GM12878 (cell line): ENCODE results near the gene ADAMTS16. TPM values are rescaled to one million over a fixed set of nuclear protein-coding genes. Genes with fewer than 3 reads are reported as not detected.

Experiments
- ATAC-seq: fragments of 200-7000 bp; cut with Tn5 transposase; 3 replicates; pipeline ENCODE4 v1.9.1; 2020; ENCODE audit warnings: mild to moderate bottlenecking, moderate library complexity
- BruUV-seq: library from RNA; stranded (reverse); fragments of 400-500 nt; replicated peaks from 2 replicates; lab custom pipeline; 2021; lab: Mats Ljungman, UMichigan
- CTCF ChIA-PET: fragments of 300-600 bp; sonication (Branson Sonifier 250); formaldehyde crosslinking; extraction: SDS; loops from one replicate; lab custom pipeline; 2021; ENCODE audit warnings: inconsistent platforms; lab: Yijun Ruan, JAX
- POLR2A ChIA-PET: fragments of 350-600 bp; formaldehyde crosslinking; extraction: SDS; loops from one replicate; lab custom pipeline; 2021; ENCODE audit warnings: inconsistent platforms; lab: Charles Lee
- RAD21 ChIA-PET: fragments of 300-600 bp; sonication (Branson Sonifier 250); formaldehyde crosslinking; loops from one replicate; lab custom pipeline; 2023; ENCODE audit warnings: antibody characterized with exemption; ENCODE audit not compliant: unreplicated experiment; lab: Charles Lee
- SMC1A ChIA-PET: fragments of 300-600 bp; sonication (Branson Sonifier 250); formaldehyde crosslinking; loops from one replicate; lab custom pipeline; 2023; ENCODE audit not compliant: unreplicated experiment, uncharacterized antibody; lab: Charles Lee
- DNase-seq: peaks from one replicate; pipeline ENCODE4 v3.0.0-alpha.2; 2011; ENCODE audit warnings: low read depth, low spot score
- FAIRE-seq: peaks from 3 replicates; lab custom pipeline; 2011; peaks lifted over from hg19 to GRCh38; lab: Jason Lieb, UNC
- H2AFZ ChIP-seq: 2 replicates; pipeline ENCODE4 v1.6.0; 2011; ENCODE audit warnings: low read depth, low read length, control low read depth; ENCODE audit not compliant: control insufficient read depth
- H3K27ac ChIP-seq: 2 replicates; pipeline ENCODE4 v1.5.1; 2011; ENCODE audit warnings: control low read depth; ENCODE audit not compliant: control insufficient read depth, insufficient read depth
- H3K27me3 ChIP-seq, 2 experiments: replicated peaks in 1 of 2; 2 replicates each; pipeline versions ENCODE4 v1.6.0 to v1.6.1; 2011; ENCODE audit warnings: low read length in 1 of 2; ENCODE audit not compliant: control insufficient read depth in 2 of 2, insufficient read depth in 2 of 2
- H3K36me3 ChIP-seq, 2 experiments: 2 replicates each; pipeline ENCODE4 v1.5.1; 2011; ENCODE audit warnings: low read length in 1 of 2; ENCODE audit not compliant: control insufficient read depth in 2 of 2, insufficient read depth in 2 of 2
- H3K4me1 ChIP-seq: 2 replicates; pipeline ENCODE4 v1.6.1; 2011; ENCODE audit warnings: mild to moderate bottlenecking, low read length, moderate library complexity, mixed read lengths; ENCODE audit not compliant: control insufficient read depth, insufficient read depth
- H3K4me2 ChIP-seq: 2 replicates; pipeline ENCODE4 v1.6.0; 2011; ENCODE audit warnings: control low read depth; ENCODE audit not compliant: control insufficient read depth, insufficient read depth
- H3K4me3 ChIP-seq: fragments of 200-600 bp; sonication (generic); 2 replicates; pipeline ENCODE4 v1.5.1; 2016
- H3K79me2 ChIP-seq: 2 replicates; pipeline ENCODE4 v1.6.0; 2011; ENCODE audit warnings: low read length; ENCODE audit not compliant: control insufficient read depth, insufficient read depth
- H3K9ac ChIP-seq: 2 replicates; pipeline ENCODE4 v1.8.0; 2011; ENCODE audit warnings: low read length, control low read depth, mixed read lengths; ENCODE audit not compliant: control insufficient read depth, insufficient read depth
- H3K9me3 ChIP-seq: replicated peaks from 3 replicates; pipeline ENCODE4 v1.5.1; 2011; ENCODE audit warnings: mild to moderate bottlenecking, low read length; ENCODE audit not compliant: control insufficient read depth, insufficient read depth
- H4K20me1 ChIP-seq: 2 replicates; pipeline ENCODE4 v1.6.0; 2011; ENCODE audit not compliant: control insufficient read depth, insufficient read depth
- ASH2L ChIP-seq: fragments of 300-600, 200-600 bp; sonication (generic); IDR thresholded peaks from 2 replicates; pipeline ENCODE4 v1.6.1; 2017; ENCODE audit warnings: low read depth, mild to moderate bottlenecking, borderline replicate concordance
- EED ChIP-seq: sonication (generic); IDR thresholded peaks from 2 replicates; pipeline ENCODE4 v1.6.1; 2016; ENCODE audit warnings: antibody characterized with exemption, low read depth
- ESRRA ChIP-seq: IDR thresholded peaks from 2 replicates; pipeline ENCODE4 v1.6.1; 2012; ENCODE audit warnings: mild to moderate bottlenecking, low read length, improper control_type of control experiment
- KLF5 ChIP-seq: fragments of 450-650 bp; IDR thresholded peaks from 2 replicates; pipeline ENCODE4 v1.6.1; 2014; ENCODE audit warnings: mild to moderate bottlenecking; ENCODE audit not compliant: partially characterized antibody
- NFIC ChIP-seq: IDR thresholded peaks from 2 replicates; pipeline ENCODE4 v1.6.1; 2012; ENCODE audit warnings: low read depth, mild to moderate bottlenecking, inconsistent platforms, low read length, moderate library complexity
- PAX5 ChIP-seq: IDR thresholded peaks from 2 replicates; pipeline ENCODE4 v1.6.1; 2011; ENCODE audit warnings: low read depth, low read length, borderline replicate concordance
- POLR2AphosphoS2 ChIP-seq: IDR thresholded peaks from 2 replicates; pipeline ENCODE4 v1.6.1; 2011; ENCODE audit warnings: low read depth, mild to moderate bottlenecking, low read length, improper control_type of control experiment, moderate library complexity
- POLR2AphosphoS5 ChIP-seq: IDR thresholded peaks from 2 replicates; pipeline ENCODE4 v1.6.1; 2011; ENCODE audit warnings: mild to moderate bottlenecking, low read length, inconsistent platforms
- RAD51 ChIP-seq: fragments of 450-650 bp; IDR thresholded peaks from 2 replicates; pipeline ENCODE4 v1.6.1; 2016; ENCODE audit warnings: moderate library complexity, mild to moderate bottlenecking, inconsistent platforms
- SIN3A ChIP-seq: IDR thresholded peaks from 2 replicates; pipeline ENCODE4 v1.6.1; 2012; ENCODE audit warnings: low read depth, low read length, improper control_type of control experiment
- SUZ12 ChIP-seq: fragments of 200-600 bp; sonication (generic); IDR thresholded peaks from one replicate; pipeline ENCODE4 v1.6.1; 2018; ENCODE audit warnings: antibody characterized with exemption, mild to moderate bottlenecking; ENCODE audit not compliant: unreplicated experiment
- YY1 ChIP-seq: IDR thresholded peaks from 2 replicates; pipeline ENCODE4 v1.6.1; 2011; ENCODE audit warnings: low read depth, mild to moderate bottlenecking, low read length
- ZNF622 ChIP-seq: fragments of 450-650 bp; IDR thresholded peaks from 2 replicates; pipeline ENCODE4 v1.6.1; 2017; ENCODE audit warnings: mild to moderate bottlenecking, inconsistent platforms
- ZSCAN29 ChIP-seq: fragments of 450-650 bp; IDR thresholded peaks from 2 replicates; pipeline ENCODE4 v1.6.1; 2017; ENCODE audit warnings: mild to moderate bottlenecking, moderate library complexity
- WGBS: methylation state at CpG from one replicate; pipeline ENCODE4 v1.1.6; 2016; ENCODE audit warnings: low lambda C conversion rate; ENCODE audit not compliant: insufficient replicate concordance, insufficient coverage; ENCODE audit errors: missing lambda C conversion rate; 5-methylcytosine and 5-hydroxymethylcytosine counted together
- in situ Hi-C: fragments of 300-500 bp; cut with MboI; formaldehyde crosslinking; loops from 9 replicates; pipeline ENCODE4 v1.14.3; 2018; ENCODE audit warnings: mixed read lengths
- intact Hi-C: fragments of 100-400 bp; cut with micrococcal nuclease; formaldehyde crosslinking; loops from one replicate; pipeline ENCODE4 v1.14.2; 2022; ENCODE audit not compliant: unreplicated experiment
- polyA plus RNA-seq, 11 experiments: library from polyadenylated mRNA; depleted of rRNA in 4 of 11; unstranded in 6 of 11; stranded (reverse) in 5 of 11; fragments of >200 nt; fragmentation: Nextera tagmentation in 4 of 11; fragmentation: Illumina TruSeq in 1 of 11; extraction: Ambion mirVana in 4 of 11; extraction: Trizol in 1 of 11; gene quantifications; 1 replicate in 1 of 11; 2 replicates in 10 of 11; pipeline versions ENCODE4 v1.2.1 to v1.2.3, GENCODE V29; 2011 to 2016; ENCODE audit warnings: inconsistent platforms in 2 of 11, missing spikeins in 2 of 11, low read depth in 1 of 11
- total RNA-seq, 4 experiments: library from RNA; depleted of rRNA in 3 of 4; stranded (reverse); fragments of >200 nt in 3 of 4; fragmentation: Illumina TruSeq in 1 of 4; extraction: Trizol in 1 of 4; gene quantifications; 2 replicates each; pipeline versions ENCODE4 v1.2.1 to v1.2.3, GENCODE V29; 2013 to 2021
- TF ChIP-seq, protein P1 (sequence below): fragments of 450-650 bp; IDR thresholded peaks from 2 replicates; pipeline ENCODE4 v1.6.1; 2017; ENCODE audit warnings: mild to moderate bottlenecking, low read depth, inconsistent platforms; ENCODE audit not compliant: poor library complexity, severe bottlenecking
- TF ChIP-seq, protein P2 (sequence below): fragments of 450-650 bp; formaldehyde crosslinking; IDR thresholded peaks from 2 replicates; pipeline ENCODE4 v1.5.0; 2022; ENCODE audit warnings: mild to moderate bottlenecking, missing genetic modification characterization
- TF ChIP-seq, protein P3 (sequence below): IDR thresholded peaks from 2 replicates; pipeline ENCODE4 v1.6.1; 2012; ENCODE audit warnings: low read depth, low read length, improper control_type of control experiment
- TF ChIP-seq, protein P4 (sequence below): IDR thresholded peaks from 2 replicates; pipeline ENCODE4 v1.6.1; 2012; ENCODE audit warnings: low read depth, low read length, improper control_type of control experiment

Gene ADAMTS16
- total and polyA plus RNA-seq, 10 of the 15 experiments (the other 5 are each of a cell fraction or from before 2014, with no cell fraction given): 0.04 TPM; not detected in 9

DNA sequence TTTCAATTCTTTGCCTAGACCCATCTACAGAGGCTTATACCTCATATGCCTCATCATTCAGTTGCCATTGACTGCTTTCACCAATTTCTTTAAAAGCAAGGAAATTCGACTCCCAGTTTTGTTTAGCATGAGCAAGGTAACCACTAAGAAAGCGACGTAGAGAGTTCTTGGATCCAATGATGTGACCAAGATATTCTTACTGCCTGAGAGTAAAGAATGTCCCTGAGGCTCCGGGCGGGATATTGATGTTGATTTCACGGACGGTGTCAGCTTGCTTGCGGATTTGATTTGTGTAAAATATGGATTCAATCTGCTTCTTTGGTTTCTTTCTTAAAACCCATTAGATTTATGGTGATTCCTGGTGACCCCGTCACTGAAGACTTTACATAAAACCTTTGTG, 147.3 kb downstream of the ADAMTS16 start (continued):
- TF ChIP-seq, protein P1, sequence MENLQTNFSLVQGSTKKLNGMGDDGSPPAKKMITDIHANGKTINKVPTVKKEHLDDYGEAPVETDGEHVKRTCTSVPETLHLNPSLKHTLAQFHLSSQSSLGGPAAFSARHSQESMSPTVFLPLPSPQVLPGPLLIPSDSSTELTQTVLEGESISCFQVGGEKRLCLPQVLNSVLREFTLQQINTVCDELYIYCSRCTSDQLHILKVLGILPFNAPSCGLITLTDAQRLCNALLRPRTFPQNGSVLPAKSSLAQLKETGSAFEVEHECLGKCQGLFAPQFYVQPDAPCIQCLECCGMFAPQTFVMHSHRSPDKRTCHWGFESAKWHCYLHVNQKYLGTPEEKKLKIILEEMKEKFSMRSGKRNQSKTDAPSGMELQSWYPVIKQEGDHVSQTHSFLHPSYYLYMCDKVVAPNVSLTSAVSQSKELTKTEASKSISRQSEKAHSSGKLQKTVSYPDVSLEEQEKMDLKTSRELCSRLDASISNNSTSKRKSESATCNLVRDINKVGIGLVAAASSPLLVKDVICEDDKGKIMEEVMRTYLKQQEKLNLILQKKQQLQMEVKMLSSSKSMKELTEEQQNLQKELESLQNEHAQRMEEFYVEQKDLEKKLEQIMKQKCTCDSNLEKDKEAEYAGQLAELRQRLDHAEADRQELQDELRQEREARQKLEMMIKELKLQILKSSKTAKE: no peak
- TF ChIP-seq POLR2AphosphoS2: no peak
- no peak for TF ChIP-seq ZSCAN29
- no peak for TF ChIP-seq PAX5
- TF ChIP-seq, protein P2, sequence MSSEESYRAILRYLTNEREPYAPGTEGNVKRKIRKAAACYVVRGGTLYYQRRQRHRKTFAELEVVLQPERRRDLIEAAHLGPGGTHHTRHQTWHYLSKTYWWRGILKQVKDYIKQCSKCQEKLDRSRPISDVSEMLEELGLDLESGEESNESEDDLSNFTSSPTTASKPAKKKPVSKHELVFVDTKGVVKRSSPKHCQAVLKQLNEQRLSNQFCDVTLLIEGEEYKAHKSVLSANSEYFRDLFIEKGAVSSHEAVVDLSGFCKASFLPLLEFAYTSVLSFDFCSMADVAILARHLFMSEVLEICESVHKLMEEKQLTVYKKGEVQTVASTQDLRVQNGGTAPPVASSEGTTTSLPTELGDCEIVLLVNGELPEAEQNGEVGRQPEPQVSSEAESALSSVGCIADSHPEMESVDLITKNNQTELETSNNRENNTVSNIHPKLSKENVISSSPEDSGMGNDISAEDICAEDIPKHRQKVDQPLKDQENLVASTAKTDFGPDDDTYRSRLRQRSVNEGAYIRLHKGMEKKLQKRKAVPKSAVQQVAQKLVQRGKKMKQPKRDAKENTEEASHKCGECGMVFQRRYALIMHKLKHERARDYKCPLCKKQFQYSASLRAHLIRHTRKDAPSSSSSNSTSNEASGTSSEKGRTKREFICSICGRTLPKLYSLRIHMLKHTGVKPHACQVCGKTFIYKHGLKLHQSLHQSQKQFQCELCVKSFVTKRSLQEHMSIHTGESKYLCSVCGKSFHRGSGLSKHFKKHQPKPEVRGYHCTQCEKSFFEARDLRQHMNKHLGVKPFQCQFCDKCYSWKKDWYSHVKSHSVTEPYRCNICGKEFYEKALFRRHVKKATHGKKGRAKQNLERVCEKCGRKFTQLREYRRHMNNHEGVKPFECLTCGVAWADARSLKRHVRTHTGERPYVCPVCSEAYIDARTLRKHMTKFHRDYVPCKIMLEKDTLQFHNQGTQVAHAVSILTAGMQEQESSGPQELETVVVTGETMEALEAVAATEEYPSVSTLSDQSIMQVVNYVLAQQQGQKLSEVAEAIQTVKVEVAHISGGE (CRISPR knock-in tag): no peak
- TF ChIP-seq RAD51: no peak

DNA sequence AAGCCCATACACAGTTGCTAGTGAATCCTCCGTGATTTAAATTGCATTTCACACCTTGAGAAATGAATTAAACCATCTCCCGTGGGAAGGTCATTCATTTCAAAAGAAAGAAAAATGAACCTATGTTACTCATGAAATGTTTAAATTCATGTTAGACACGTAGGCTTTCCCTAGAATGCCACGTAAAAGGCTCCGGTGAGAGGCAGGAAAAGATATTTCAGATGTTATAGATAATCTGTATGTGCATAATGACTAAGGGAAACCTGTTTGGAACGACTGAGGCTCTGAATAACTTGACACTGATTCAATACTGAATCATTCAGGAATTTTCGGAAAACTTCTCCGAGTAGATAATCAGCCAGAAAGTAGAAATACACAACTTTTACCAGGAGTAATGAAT, 148.1 kb downstream of the ADAMTS16 start:
- H3K27me3 ChIP-seq: no peaks in the 10 kb centered on the region
- no peaks in the 10 kb centered on the region for H3K79me2 ChIP-seq
- CTCF ChIA-PET: no interaction called here
- RAD21 ChIA-PET: no interaction called here
- POLR2A ChIA-PET: no interaction called here
- H3K9me3 ChIP-seq: no peaks in the 10 kb centered on the region
- H4K20me1 ChIP-seq: no peaks in the 10 kb centered on the region
- no peaks in the 10 kb centered on the region for H3K4me1 ChIP-seq
- no peak for TF ChIP-seq ESRRA
- TF ChIP-seq, protein P3, sequence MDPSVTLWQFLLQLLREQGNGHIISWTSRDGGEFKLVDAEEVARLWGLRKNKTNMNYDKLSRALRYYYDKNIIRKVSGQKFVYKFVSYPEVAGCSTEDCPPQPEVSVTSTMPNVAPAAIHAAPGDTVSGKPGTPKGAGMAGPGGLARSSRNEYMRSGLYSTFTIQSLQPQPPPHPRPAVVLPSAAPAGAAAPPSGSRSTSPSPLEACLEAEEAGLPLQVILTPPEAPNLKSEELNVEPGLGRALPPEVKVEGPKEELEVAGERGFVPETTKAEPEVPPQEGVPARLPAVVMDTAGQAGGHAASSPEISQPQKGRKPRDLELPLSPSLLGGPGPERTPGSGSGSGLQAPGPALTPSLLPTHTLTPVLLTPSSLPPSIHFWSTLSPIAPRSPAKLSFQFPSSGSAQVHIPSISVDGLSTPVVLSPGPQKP: no peak
- TF ChIP-seq SIN3A: no peak
- TF ChIP-seq NFIC: no peak
- no peak for TF ChIP-seq EED
- no peak for TF ChIP-seq ASH2L
- no peak for TF ChIP-seq YY1
- TF ChIP-seq ZNF622: no peak
- TF ChIP-seq KLF5: no peak
- no peak for TF ChIP-seq SUZ12
- TF ChIP-seq, protein P4, sequence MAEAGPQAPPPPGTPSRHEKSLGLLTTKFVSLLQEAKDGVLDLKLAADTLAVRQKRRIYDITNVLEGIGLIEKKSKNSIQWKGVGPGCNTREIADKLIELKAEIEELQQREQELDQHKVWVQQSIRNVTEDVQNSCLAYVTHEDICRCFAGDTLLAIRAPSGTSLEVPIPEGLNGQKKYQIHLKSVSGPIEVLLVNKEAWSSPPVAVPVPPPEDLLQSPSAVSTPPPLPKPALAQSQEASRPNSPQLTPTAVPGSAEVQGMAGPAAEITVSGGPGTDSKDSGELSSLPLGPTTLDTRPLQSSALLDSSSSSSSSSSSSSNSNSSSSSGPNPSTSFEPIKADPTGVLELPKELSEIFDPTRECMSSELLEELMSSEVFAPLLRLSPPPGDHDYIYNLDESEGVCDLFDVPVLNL: no peak
- TF ChIP-seq POLR2AphosphoS5: no peak
- FAIRE-seq (no peak), ATAC-seq (no peak), DNase-seq (no peak)
- 37% methylated on average over 8 of the region's 8 CpGs for WGBS
- H2AFZ ChIP-seq: no peak overlapping the region
- H3K4me2 ChIP-seq: no peak overlapping the region
- SMC1A ChIA-PET: no interaction called here
- intact Hi-C loops (no loop called here), in situ Hi-C loops (no loop called here)
- H3K4me3 ChIP-seq: no peak overlapping the region
- no peak overlapping the region for H3K27ac ChIP-seq
- H3K9ac ChIP-seq: no peak overlapping the region
- H3K36me3 ChIP-seq: no peaks in the 10 kb centered on the region
- no TSS peak for BruUV-seq
